Measurements from ENCODE around the gene ANKAR.

Gene ANKAR

GRCh38 chr2:189723192-189723591 lies 48.7 kb downstream of the ANKAR start:
- TF ChIP-seq, protein P1, sequence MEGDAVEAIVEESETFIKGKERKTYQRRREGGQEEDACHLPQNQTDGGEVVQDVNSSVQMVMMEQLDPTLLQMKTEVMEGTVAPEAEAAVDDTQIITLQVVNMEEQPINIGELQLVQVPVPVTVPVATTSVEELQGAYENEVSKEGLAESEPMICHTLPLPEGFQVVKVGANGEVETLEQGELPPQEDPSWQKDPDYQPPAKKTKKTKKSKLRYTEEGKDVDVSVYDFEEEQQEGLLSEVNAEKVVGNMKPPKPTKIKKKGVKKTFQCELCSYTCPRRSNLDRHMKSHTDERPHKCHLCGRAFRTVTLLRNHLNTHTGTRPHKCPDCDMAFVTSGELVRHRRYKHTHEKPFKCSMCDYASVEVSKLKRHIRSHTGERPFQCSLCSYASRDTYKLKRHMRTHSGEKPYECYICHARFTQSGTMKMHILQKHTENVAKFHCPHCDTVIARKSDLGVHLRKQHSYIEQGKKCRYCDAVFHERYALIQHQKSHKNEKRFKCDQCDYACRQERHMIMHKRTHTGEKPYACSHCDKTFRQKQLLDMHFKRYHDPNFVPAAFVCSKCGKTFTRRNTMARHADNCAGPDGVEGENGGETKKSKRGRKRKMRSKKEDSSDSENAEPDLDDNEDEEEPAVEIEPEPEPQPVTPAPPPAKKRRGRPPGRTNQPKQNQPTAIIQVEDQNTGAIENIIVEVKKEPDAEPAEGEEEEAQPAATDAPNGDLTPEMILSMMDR (conservative IDR thresholded peaks at IDR 0.05) = no peak
- no peak for TF ChIP-seq ZFX (IDR thresholded peaks at IDR 0.05)
- no peak overlapping the region for H3K27ac ChIP-seq
